Esophagus squamous epithelium (tissue), 4 donors: Measurements from ENCODE around the gene CDON.

Source experiments
- POLR2A ChIP-seq, 4 donors: fragments of 450-650 bp; IDR thresholded peaks; one replicate each; pipeline ENCODE4 v1.6.1; 2017; ENCODE audit warnings: antibody characterized with exemption in 4 of 4, mild to moderate bottlenecking in 4 of 4, moderate library complexity in 3 of 4
- TF ChIP-seq, protein P1 (sequence below), 6 experiments: fragments of 450-650 bp in 4 of 6; fragments of 200-600 bp in 2 of 6; sonication (generic) in 2 of 6; IDR thresholded peaks; one replicate each; pipeline ENCODE4 v1.5.1; 2016 to 2019; ENCODE audit warnings: antibody characterized with exemption in 6 of 6, mild to moderate bottlenecking in 4 of 6, moderate library complexity in 4 of 6

DNA sequence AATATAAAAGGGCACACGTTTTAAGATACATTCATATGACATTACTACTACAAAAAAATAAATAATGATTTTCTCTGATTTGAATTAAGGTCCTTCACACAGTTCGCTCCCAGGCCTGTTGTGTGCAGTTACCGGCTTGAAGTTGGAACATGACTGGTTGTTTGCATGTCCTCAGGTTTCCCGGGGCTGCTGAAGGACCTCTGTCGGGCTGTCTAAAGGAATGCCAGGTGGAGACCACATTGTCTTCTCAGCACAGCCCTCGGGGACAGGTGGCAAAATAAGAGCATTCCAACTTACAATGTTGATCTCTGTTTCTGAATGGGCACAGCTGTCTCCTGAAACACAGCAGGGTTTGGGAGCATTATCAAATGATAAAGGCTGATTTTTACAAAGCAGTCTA is 101.9 kb downstream of the CDON start:
- TF ChIP-seq POLR2A (IDR thresholded peaks at IDR 0.05), result no peak
- TF ChIP-seq, protein P1, sequence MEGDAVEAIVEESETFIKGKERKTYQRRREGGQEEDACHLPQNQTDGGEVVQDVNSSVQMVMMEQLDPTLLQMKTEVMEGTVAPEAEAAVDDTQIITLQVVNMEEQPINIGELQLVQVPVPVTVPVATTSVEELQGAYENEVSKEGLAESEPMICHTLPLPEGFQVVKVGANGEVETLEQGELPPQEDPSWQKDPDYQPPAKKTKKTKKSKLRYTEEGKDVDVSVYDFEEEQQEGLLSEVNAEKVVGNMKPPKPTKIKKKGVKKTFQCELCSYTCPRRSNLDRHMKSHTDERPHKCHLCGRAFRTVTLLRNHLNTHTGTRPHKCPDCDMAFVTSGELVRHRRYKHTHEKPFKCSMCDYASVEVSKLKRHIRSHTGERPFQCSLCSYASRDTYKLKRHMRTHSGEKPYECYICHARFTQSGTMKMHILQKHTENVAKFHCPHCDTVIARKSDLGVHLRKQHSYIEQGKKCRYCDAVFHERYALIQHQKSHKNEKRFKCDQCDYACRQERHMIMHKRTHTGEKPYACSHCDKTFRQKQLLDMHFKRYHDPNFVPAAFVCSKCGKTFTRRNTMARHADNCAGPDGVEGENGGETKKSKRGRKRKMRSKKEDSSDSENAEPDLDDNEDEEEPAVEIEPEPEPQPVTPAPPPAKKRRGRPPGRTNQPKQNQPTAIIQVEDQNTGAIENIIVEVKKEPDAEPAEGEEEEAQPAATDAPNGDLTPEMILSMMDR (IDR thresholded peaks at IDR 0.05), result no peak
